Measurements from ENCODE around the gene OR2F2.

Gene OR2F2

DNA sequence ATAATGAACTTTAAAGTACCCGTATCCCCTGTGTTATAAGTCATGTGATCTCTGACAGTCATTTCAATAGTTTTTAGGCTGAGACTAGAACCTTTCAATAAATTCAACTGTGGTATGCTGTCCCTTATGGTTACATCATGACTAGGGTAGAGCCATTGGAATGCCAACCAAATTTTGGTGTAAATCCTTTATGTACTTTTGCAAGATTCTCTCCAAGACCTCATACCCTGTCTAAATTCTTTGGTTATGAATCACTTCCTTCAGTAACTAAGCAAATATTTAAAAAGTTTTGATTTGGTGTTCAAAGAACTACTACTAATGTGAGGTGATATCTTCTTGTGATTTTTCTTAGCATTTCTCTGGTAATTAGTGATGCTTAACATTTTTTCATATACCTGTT is 44.3 kb downstream of the OR2F2 start:
- DNase-seq (ENCODE audit: low read depth) = no peak

DNA sequence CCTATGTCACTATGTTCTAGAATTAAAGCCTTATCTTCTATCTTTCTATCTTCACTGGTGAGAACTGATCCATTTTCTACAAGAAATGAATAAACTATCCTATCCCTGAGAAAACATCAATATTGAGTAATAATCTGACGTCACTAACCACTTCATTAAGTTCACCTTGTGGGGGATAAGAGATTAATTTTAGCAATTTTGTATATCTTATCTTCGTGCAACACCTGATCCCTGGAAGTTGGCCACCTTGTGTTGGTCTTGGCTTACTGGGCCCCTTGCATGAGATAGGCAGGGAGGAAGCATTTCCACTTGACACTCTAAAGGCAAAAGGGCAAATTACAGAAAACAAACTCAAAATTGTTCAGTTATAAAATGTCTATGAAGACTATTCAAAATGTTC is 45.0 kb downstream of the OR2F2 start:
- no peak for DNase-seq (ENCODE audit: low read depth)

DNA sequence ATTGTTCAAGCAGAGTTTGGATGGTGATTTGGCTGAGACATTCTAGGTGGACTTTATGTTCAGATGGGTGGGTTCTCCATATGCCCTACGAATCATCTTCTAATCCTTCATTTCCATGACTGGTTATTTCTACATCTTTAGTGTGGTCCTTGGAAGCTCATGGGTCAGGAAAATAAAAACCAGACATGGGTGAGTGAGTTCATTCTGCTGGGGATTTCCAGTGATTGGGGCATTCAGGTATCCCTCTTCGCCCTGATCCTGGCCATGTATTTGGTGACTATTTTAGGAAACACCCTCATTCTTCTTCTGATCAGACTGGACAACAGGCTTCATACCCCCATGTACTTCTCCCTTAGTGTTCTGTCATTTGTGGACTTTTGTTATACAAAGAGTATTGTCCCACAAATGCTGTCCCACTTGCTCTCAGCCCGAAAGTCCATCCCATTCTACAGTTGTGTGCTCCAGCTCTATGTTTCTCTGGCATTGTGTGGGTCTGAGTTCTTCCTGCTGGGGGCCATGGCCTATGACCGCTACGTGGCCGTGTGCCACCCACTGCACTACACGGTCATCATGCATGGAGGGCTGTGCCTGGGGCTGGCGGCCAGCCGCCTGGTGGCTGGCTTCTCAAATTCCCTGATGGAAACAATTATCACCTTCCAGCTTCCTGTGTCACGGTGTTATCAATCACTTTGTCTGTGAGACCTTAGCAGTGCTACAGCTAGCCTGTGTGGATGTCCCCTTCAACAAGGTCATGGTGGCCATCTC is 45.9 kb downstream of the OR2F2 start:
- DNase-seq (ENCODE audit: low read depth) = no peak

DNA sequence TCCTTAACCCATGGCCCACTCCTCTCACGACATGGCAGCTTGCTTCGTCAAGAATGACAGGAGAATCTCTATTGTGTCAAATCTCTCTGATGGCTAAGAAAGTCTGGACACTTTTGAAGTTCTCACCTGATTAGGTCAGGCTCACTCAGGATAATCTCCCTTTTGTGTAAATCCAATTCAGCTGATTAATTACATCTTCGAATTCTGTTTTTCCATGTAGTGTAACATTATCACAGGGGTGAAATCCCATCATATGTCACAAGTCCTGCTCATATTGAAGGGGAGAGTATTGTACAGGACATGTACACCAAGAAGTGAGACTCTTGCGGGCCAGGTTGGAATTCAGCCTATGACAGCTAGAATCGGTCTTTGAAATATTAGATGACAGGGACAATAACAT is 48.9 kb downstream of the OR2F2 start:
- no peak for DNase-seq (ENCODE audit: low read depth)

All from stimulated activated CD8-positive, alpha-beta memory T cell treated with anti-CD3 and anti-CD28 coated beads, Interleukin-7, amount 100 ng/mL, for 24 hours (primary cell).